Activated gamma-delta T cell treated with Interleukin-2 at 50 U/mL for 16 hours (primary cell): ENCODE results near the gene RBMS3.
"Not testable (repeated sequence)": the region's sequence is repeated elsewhere in the genome, so short reads cannot be mapped to it uniquely, and the experiment has no call there.

Experiments
- DNase-seq: peaks from one replicate; pipeline ENCODE4 v3.0.0-alpha.2; 2020

The RBMS3 gene

GRCh38 chr3:29345516-29346300 lies 64.8 kb downstream of the RBMS3 start:
- DNase-seq: no peak

GRCh38 chr3:29346828-29347227 lies 66.0 kb downstream of the RBMS3 start:
- DNase-seq: no peak

GRCh38 chr3:29347412-29347811 lies 66.5 kb downstream of the RBMS3 start:
- no peak for DNase-seq

- DNase-seq: no peak
Measured at GRCh38 chr3:29348316-29348715, 67.4 kb downstream of the RBMS3 start.

GRCh38 chr3:29349049-29349448 lies 68.2 kb downstream of the RBMS3 start:
- DNase-seq: no peak

GRCh38 chr3:29353807-29354206 lies 72.9 kb downstream of the RBMS3 start:
- no peak for DNase-seq

- DNase-seq: no peak
Measured at GRCh38 chr3:29354894-29355293, 74.0 kb downstream of the RBMS3 start.

- DNase-seq: no peak
Measured at GRCh38 chr3:29356062-29356461, 75.2 kb downstream of the RBMS3 start.

GRCh38 chr3:29360289-29360688 lies 79.4 kb downstream of the RBMS3 start:
- not testable (repeated sequence) for DNase-seq

- no peak for DNase-seq
Measured at GRCh38 chr3:29363110-29363509, 82.2 kb downstream of the RBMS3 start.

GRCh38 chr3:29370021-29370420 lies 89.2 kb downstream of the RBMS3 start:
- DNase-seq: no peak

GRCh38 chr3:29370476-29371420 lies 89.9 kb downstream of the RBMS3 start:
- no peak for DNase-seq

- DNase-seq: no peak
Measured at GRCh38 chr3:29373131-29373680, 92.3 kb downstream of the RBMS3 start.

GRCh38 chr3:29374226-29374625 lies 93.4 kb downstream of the RBMS3 start:
- no peak for DNase-seq

GRCh38 chr3:29379097-29379496 lies 98.2 kb downstream of the RBMS3 start:
- DNase-seq: no peak

GRCh38 chr3:29381595-29381994 lies 100.7 kb downstream of the RBMS3 start:
- DNase-seq: no peak

- DNase-seq: no peak
Measured at GRCh38 chr3:29382409-29382808, 101.5 kb downstream of the RBMS3 start.

- no peak for DNase-seq
Measured at GRCh38 chr3:29382845-29383244, 102.0 kb downstream of the RBMS3 start.

GRCh38 chr3:29384640-29385039 lies 103.8 kb downstream of the RBMS3 start:
- DNase-seq: no peak

GRCh38 chr3:29385046-29385830 lies 104.4 kb downstream of the RBMS3 start:
- DNase-seq: no peak

- no peak for DNase-seq
Measured at GRCh38 chr3:29389362-29389761, 108.5 kb downstream of the RBMS3 start.

GRCh38 chr3:29392625-29393388 lies 111.9 kb downstream of the RBMS3 start:
- no peak for DNase-seq
